ENCODE data around the gene MOB3B.

The MOB3B gene

DNA sequence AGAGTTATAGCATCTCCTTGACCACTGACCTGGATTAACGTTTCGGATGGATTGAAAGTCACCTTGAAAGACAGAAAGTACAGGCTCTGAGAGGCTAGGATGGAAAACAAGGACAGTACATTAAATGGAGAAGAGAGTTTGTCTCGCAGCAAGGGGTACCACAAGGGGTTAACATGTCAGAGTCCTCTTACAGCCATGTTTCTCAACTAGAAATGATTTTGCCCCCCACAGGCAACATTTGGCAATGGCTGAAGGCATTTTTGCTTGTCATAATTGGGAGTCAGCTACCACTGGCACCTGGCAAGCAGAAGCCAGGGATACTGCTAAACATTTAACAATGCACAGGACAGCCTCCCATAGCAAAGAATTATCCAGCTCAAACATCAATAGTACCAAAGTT lies 141.9 kb downstream of the MOB3B start:
- no peak overlapping the region for H3K4me3 ChIP-seq (ENCODE audit: low read depth, low read length)
- no peak for DNase-seq (ENCODE audit: low read depth, low spot score)
- ChIA-PET CTCF (no interaction called here), POLR2A (no interaction called here)
- TF ChIP-seq, protein P1, sequence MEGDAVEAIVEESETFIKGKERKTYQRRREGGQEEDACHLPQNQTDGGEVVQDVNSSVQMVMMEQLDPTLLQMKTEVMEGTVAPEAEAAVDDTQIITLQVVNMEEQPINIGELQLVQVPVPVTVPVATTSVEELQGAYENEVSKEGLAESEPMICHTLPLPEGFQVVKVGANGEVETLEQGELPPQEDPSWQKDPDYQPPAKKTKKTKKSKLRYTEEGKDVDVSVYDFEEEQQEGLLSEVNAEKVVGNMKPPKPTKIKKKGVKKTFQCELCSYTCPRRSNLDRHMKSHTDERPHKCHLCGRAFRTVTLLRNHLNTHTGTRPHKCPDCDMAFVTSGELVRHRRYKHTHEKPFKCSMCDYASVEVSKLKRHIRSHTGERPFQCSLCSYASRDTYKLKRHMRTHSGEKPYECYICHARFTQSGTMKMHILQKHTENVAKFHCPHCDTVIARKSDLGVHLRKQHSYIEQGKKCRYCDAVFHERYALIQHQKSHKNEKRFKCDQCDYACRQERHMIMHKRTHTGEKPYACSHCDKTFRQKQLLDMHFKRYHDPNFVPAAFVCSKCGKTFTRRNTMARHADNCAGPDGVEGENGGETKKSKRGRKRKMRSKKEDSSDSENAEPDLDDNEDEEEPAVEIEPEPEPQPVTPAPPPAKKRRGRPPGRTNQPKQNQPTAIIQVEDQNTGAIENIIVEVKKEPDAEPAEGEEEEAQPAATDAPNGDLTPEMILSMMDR (IDR thresholded peaks at IDR 0.05; ENCODE audit: insufficient read depth, low read length, missing control alignments) = no peak

DNA sequence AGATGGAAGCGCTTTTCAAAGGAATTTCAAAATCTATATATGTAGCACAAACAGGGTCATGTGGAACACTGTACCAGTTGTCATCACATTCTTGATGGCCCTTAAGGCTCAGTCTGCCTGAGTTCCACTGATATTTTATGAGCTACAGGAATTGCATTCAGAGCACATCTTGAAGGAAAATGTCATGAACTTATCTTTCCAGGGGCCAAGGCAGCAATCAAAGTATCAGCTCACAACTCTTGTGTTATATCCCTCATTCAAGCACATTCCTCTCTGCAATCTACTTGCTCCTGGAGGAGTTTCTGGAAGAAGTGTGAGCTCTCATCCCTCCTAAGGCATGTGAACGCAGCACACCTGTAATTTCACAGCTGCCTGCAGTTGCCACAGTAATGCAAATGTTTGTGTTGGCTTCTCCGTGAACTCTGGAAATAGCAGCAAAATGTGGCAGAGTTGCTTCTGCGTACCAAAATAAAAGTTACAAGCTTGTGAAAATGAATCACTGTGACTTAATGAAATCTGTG lies 143.0 kb downstream of the MOB3B start:
- POLR2A ChIA-PET = no interaction called here

DNA sequence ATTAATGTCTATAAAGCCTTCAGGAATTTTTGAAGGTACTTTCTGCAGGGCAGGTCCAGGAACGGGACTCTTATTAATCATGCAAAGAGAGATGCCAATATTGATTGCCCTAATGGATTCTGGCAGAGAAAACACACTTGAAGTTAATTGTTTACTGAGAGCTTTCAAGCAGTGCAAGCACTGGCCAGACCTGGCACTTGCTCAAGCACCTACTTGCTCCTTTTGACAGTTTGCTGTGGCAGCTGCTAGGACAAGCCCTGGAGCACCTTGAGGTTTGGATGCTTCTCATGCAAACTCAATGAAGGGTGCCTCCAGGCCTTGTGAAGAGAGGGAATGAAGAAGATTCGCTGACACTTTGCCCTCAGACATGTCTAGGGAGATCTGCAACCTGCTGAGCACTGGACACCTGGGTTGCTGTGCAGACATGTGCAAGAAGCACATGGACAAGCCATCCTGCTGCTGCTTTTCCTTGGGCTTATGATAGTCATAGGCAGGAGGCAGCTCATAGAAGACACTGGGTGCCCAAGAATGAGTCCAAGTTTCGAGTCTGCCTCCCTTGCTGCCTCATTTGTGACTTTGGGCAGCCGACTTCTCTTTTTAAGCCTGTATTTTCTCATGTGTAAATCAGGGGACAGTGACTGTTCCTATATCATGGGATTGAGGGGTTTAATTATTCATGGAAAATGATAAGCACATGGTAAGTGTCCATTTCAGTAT lies 143.8 kb downstream of the MOB3B start:
- ChIA-PET POLR2A (no interaction called here), CTCF (no interaction called here)
- no peak for DNase-seq (ENCODE audit: low read depth, low spot score)
- H3K4me3 ChIP-seq (ENCODE audit: low read depth, low read length) = no peak overlapping the region
- TF ChIP-seq, protein P1 (IDR thresholded peaks at IDR 0.05; ENCODE audit: insufficient read depth, low read length, missing control alignments) = no peak

More for the DNA sequence above, 143.0 kb downstream of the MOB3B start:
- no peak overlapping the region for H3K4me3 ChIP-seq (ENCODE audit: low read depth, low read length)
- TF ChIP-seq, protein P1 (IDR thresholded peaks at IDR 0.05; ENCODE audit: insufficient read depth, low read length, missing control alignments) = no peak
- no peak for DNase-seq (ENCODE audit: low read depth, low spot score)
- CTCF ChIA-PET = no interaction called here

DNA sequence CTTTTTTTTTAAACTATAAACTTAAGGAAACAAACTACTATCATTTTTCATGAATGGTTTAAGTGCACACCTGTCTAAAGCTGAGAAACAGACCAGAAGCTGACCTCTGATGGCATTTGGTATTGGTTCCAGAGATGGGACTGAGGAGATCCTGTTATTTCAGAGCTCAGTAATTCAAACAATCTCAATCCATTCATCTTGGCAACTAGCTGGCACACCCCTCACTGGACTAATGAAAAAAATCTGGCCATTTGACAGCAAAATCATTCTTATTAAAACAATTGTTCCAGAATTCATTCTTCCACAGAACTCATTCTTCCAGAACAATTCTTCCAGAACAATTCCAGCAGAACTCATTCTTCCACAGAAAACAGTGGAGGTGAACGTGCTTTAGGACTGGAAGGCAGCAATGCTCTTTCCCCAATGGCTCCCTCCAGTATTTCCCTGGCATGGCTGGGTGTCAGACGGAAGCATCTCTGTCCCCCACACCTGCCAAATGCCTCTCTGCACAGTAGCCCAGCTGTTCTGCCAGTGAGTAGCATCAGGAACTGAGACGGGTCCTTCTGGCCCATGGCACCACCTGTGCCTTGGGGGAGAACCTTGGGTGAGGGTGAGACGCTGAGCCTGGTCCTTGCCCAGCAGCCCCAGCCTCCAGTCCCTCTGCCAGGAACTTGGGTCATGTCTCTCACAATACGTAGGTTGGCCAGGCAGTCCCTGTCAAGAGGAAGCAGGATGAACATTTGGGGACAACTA lies 145.2 kb downstream of the MOB3B start:
- ChIA-PET CTCF (no interaction called here), POLR2A (no interaction called here)
- TF ChIP-seq, protein P1 (IDR thresholded peaks at IDR 0.05; ENCODE audit: insufficient read depth, low read length, missing control alignments) = no peak
- DNase-seq (ENCODE audit: low read depth, low spot score) = no peak
- H3K4me3 ChIP-seq (ENCODE audit: low read depth, low read length) = no peak overlapping the region

DNA sequence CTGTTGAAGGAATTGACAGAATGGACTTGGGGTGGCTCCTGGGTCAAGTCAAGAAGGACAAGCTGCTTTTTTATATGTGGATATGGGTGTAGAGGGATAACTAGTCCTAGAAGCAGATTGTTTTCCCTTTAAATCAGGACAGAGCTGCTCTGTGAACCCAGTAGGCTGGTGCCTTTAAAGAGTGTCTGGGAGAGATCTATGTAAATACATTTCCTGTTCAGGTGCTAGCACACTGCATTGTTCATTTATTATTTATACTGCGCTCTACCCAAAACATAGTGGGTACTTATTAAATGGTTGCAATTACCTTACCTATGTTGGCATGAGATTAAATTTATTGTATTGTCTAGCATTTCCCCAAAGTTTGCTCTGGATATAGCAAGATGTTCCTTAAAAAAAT lies 146.1 kb downstream of the MOB3B start:
- ChIA-PET CTCF (no interaction called here), POLR2A (no interaction called here)

DNA sequence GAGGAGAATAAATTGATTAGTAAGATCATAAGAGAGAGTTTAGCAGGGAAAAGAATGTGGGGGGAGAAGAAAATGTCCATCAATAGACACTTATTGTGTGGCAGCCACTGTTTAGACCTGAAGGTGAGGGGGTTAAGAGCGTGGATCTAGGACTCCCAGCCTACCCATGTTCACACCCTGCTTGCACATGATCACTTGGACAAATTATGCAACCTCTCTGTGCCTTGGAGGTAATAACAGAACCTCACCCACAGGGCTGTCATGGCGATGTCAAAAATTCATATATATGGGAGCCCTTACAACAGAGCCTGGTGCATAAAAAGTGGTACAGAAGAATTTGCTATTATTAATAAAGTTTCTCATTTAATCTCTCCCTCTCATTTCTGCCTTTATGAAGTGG lies 146.6 kb downstream of the MOB3B start:
- ChIA-PET POLR2A (no interaction called here), CTCF (no interaction called here)
- H3K4me3 ChIP-seq (ENCODE audit: low read depth, low read length) = no peak overlapping the region
- DNase-seq (ENCODE audit: low read depth, low spot score) = no peak
- TF ChIP-seq, protein P1 (IDR thresholded peaks at IDR 0.05; ENCODE audit: insufficient read depth, low read length, missing control alignments) = no peak

More for the DNA sequence above, 146.1 kb downstream of the MOB3B start:
- no peak overlapping the region for H3K4me3 ChIP-seq (ENCODE audit: low read depth, low read length)
- DNase-seq (ENCODE audit: low read depth, low spot score) = no peak
- TF ChIP-seq, protein P1 (IDR thresholded peaks at IDR 0.05; ENCODE audit: insufficient read depth, low read length, missing control alignments) = no peak

Measured in AG04449 (cell line).